ENCODE measurements around the gene MSI2.
A peak's percentile ranks its signal among the peaks of the same experiment; 100 is the strongest.
"Not testable (repeated sequence)": the region's sequence is repeated elsewhere in the genome, so short reads cannot be mapped to it uniquely, and the experiment has no call there.

MSI2 gene

GRCh38 chr17:57292091-57292490, 35.8 kb downstream of the MSI2 start:
- DNase-seq: no peak

DNA sequence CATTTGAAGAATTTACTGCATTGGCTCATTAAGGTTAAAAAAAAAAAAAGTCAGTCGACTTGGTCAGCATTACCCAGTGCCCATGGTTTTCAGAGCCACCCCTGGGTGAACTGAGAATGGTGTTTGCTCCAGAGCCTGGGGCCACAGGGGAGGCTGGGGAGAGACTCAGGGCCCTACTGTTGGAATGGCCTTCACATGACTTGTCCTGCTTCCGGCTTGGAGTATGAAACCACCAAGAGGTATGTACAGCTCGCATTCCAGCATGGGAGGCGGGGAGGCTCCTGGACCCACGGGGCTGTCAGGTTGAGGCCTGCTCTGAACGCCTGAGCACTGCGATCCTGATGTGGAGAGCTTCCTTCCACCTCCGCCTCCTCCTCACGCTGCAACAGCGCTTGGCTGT, 36.8 kb downstream of the MSI2 start:
- no peak for DNase-seq

- no peak for DNase-seq
Measured at GRCh38 chr17:57294101-57294500, 37.8 kb downstream of the MSI2 start.

- DNase-seq: peak; percentile 17
Measured at GRCh38 chr17:57294629-57295501, 38.5 kb downstream of the MSI2 start.

DNA sequence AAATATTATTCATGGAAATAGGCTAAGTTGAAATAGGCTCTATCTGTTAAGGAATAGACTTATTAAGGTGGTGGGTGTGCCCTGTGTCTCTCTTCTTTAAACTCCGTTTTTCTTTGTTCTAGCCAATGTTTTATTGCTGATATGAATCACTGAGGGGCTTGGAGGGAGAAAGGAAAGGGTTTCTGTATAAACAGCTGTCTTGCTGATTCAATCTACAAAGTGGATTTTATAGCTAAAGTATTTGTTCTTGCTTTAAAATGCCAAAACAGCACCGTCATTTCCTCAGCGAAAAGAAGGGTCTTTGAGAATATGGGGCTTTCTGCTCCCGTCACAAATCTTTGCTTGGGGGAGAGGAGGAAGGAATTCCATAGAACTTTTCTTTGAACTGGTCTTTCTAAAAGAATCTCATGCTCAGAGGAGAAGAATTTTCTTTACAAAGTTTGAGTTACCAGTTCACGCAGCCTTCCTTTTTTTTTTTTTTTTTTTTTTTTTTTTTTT, 39.3 kb downstream of the MSI2 start:
- peak; percentile 29 for DNase-seq

GRCh38 chr17:57296231-57296630, 39.9 kb downstream of the MSI2 start:
- DNase-seq: no peak

DNA sequence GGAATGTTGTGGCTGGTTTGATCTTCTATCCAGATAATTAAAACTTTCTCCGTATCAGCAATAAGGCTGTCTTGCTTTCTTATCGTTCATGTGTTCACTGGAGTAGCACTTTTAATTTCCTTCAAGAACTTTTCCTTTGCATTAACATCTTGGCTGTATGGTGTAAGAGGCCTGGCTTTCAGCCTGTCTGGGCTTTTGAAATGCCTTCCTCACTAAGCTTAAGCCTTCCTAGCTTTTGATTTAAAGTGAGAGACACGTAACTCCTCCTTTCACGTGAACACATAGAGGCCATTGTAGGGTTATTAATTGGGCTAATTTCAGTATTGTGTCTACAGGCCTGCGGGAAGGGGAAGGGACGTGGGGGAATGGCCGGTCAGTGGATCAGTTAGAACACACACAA, 42.9 kb downstream of the MSI2 start:
- DNase-seq: no peak

DNA sequence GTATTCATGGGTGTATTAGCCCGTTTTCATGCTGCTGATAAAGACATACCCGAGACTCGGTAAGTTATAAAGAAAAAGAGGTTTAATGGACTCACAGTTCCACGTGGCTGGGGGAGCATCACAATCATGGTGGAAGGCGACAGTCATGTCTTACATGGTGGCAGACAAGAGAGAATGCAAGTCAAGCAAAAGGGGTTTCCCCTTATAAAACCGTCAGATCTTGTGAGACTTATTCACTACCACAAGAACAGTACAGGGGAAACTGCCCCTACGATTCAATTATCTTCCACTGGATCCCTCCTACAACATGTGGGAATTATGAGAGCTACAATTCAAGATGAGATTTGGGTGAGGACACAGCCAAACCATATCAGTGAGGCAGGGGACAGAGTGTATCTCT, 44.3 kb downstream of the MSI2 start:
- not testable (repeated sequence) for DNase-seq

- no peak for DNase-seq
Measured at GRCh38 chr17:57302690-57303465, 46.6 kb downstream of the MSI2 start.

DNA sequence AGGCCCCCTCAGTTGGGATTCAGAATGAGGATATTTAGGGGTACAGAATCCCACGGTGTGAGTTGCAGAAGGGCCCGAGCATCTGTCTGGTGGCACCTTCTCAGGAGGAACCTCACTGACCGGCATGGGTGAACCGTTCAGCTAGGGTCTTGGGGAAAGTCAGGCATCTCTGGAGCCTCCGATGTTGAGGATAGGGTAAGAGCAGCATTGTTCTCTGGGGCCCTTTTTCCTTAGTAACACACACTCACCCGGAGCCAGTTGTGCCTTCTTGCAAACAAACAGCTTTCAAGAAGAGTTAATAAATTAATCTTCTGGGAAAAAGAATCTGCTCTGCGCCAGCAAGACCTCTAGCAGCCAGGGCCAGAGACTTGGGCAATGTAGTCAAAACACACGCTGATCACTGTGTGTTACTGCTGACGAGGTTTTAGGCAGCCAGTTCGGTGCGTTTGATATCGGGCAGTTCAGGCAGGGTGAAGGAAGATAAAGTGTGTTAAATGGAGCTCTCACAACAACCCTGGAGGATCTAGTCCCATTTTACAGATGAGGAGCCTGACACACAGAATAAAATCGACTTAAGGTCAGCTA, 48.9 kb downstream of the MSI2 start:
- DNase-seq: no peak

GRCh38 chr17:57305908-57306504, 49.7 kb downstream of the MSI2 start:
- peak; percentile 49 for DNase-seq

DNA sequence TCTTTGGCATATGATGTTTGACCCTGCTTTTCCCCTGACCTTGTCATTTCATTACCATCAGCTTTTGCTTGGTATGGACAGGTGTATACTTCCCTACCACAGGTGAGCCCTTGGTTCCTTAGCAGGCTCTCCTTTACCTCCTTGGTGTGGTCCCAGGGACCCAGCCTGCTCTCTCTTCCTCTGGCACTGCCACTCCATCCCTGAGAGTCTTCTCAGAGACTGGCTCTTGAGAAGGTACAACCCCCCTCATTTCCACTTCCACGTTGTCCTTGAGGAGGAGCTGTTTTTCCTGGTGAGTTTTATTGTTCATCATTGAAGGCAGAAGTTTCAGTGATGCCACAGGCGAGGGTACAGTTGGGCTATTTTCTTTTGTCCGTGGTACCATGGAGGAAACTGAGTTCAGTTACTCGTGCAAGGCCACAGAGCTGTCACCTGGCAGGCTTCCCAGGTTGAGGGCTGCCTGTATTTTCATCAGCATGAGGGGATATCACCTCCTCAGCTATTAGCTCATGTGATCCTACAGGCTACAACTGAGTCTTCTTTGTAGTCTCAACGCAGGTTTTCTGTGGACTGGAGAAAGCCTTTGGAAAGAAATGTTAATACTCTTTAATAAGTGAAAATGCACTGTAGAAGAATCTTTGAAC, 52.3 kb downstream of the MSI2 start:
- no peak for DNase-seq

DNA sequence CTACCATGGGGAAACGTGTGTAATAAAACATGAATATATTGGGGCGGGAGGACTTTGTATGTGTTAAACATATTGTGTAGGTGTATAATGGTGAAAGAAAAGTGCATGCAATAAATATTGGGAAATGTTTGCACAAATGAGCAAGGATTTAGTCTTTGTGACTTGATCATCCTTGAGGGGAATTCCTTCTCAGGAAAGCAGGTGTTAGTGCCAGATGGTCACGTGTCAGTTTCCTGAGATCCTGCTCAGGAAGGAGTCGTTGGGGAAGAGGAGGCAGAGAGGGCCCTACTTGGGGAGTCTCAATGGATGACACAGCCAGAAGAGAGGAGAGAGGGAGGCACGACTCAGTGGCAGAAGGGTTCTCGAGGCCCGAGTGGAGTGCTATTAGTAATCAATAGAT, 53.2 kb downstream of the MSI2 start:
- DNase-seq: no peak

GRCh38 chr17:57311281-57312216, 55.2 kb downstream of the MSI2 start:
- DNase-seq: no peak

GRCh38 chr17:57312242-57312641, 55.9 kb downstream of the MSI2 start:
- no peak for DNase-seq

- DNase-seq: no peak
Measured at GRCh38 chr17:57313097-57313835, 56.9 kb downstream of the MSI2 start.

DNA sequence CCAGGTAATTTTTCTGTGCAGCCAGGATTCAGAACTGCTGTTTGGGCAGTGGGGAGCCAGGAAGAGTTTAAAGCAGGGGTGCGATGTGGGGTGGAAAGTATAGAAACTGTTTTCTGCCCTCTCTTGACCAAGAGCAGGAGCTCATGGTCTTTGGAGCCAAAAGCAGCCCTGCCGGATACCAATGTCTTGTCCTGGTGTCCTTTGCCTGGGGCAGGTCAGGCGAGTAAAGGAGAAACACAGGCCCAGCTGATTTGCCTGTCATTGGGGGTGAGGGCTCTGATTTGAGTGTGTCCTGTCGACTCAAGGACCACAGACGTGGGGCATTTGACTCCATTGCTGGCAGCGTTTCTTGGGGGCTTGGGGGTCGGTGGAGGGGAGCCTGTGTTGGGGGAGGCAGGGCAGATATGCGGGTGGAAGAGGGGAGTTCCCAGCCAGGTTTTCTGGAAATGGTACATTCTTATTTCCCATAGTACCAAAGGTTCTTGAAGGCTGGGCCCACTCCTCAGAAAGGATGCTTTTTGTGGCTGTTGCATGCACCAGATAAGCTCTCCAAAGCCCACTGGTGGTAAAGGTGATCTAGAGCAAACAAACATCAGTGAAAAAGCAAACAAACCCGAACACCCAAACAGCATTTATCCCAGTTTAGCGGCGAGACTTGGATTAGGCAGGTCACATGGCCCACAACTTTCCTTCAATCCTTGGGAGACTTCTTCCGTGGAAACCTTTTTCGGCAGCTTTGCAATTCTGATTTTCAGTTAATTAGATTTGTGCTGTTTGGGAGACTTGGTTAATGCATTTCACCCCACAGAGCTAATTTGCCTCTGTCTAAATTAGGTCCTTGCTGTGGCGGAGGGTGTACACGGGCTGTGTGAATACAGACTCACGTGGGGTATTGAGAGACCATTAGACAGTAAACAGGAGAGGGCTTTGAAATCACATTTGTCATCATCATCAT, 59.0 kb downstream of the MSI2 start:
- DNase-seq: no peak

GRCh38 chr17:57316361-57316760, 60.0 kb downstream of the MSI2 start:
- DNase-seq: no peak

DNA sequence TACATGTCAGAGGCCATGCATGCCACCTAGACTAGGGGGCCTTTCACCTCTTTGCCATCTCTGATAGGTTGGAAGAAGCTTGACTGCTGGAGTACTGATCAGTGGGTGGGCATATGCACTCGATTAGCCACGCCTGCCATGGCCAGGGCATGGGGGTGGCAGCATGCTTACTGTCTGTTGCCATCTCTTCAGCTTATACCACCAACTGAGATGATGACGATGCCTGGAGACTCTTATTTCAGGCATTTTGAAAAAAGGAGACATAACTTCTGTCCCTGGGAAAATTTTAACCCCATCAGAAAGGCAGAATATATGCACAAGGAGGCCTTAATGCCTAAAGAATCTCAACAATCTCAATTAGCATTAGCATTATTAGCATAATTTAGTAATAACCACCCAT, 60.8 kb downstream of the MSI2 start:
- peak; percentile 5 for DNase-seq

Measured in fibroblast of skin of scalp (primary cell).